OCI-LY3 (cell line): ENCODE results near the gene GRN.

Experiments
- CTCF ChIP-seq: fragments of 200-600, 300-600 bp; sonication (generic); IDR thresholded peaks from 2 replicates; pipeline ENCODE4 v1.5.1; 2014; ENCODE audit warnings: antibody characterized with exemption, low read length, low read depth
- EZH2phosphoT487 ChIP-seq: fragments of 200-600 bp; shearing (Covaris generic); IDR thresholded peaks from 2 replicates; pipeline ENCODE4 v1.6.1; 2018; ENCODE audit warnings: antibody characterized with exemption, mixed run types, low read depth

GRCh38 chr17:44398692-44399691, 53.9 kb downstream of the GRN start:
- TF ChIP-seq CTCF (no peak), EZH2phosphoT487 (no peak)
